ENCODE results near the gene R3HCC1L.

R3HCC1L gene

GRCh38 chr10:98292971-98293370 is 158.5 kb downstream of the R3HCC1L start:
- DNase-seq = no peak

GRCh38 chr10:98293550-98294269 is 159.3 kb downstream of the R3HCC1L start:
- DNase-seq = no peak

GRCh38 chr10:98294270-98294627 is 159.8 kb downstream of the R3HCC1L start:
- no peak for DNase-seq
